SK-N-SH treated with all-trans-retinoic acid at 6 μM for 48 hours (cell line): ENCODE measurements around the gene MRTFA.

Experiments
- ARNTL ChIP-seq: fragments of 450-650 bp; formaldehyde crosslinking; IDR thresholded peaks from 2 replicates; pipeline ENCODE4 v1.5.0; 2020; ENCODE audit warnings: low read depth, mild to moderate bottlenecking, moderate library complexity, borderline replicate concordance
- CREB5 ChIP-seq: fragments of 250-450 bp; sonication (Bioruptor Pico); IDR thresholded peaks from 2 replicates; pipeline ENCODE4 v1.5.1; 2020; ENCODE audit warnings: low read depth, mild to moderate bottlenecking, moderate library complexity
- CSRNP3 ChIP-seq: fragments of 250-450 bp; sonication (Bioruptor Pico); IDR thresholded peaks from 2 replicates; pipeline ENCODE4 v1.5.1; 2021; ENCODE audit warnings: mild to moderate bottlenecking, moderate library complexity
- PATZ1 ChIP-seq: fragments of 250-450 bp; sonication (Bioruptor Pico); IDR thresholded peaks from 2 replicates; pipeline ENCODE4 v1.8.0; 2020; ENCODE audit warnings: mild to moderate bottlenecking, moderate library complexity, borderline replicate concordance
- PPARA ChIP-seq: fragments of 250-450 bp; sonication (Bioruptor Pico); IDR thresholded peaks from 2 replicates; pipeline ENCODE4 v1.5.0; 2020; ENCODE audit warnings: mild to moderate bottlenecking, borderline replicate concordance
- RARB ChIP-seq: fragments of 250-450 bp; sonication (Bioruptor Pico); IDR thresholded peaks from 2 replicates; pipeline ENCODE4 v1.8.0; 2021; ENCODE audit warnings: mild to moderate bottlenecking, moderate library complexity
- ZC3H10 ChIP-seq: fragments of 250-450 bp; sonication (Bioruptor Pico); IDR thresholded peaks from 2 replicates; pipeline ENCODE4 v1.5.1; 2021; ENCODE audit warnings: mild to moderate bottlenecking, moderate library complexity
- ZFP30 ChIP-seq: fragments of 450-650 bp; formaldehyde crosslinking; IDR thresholded peaks from 2 replicates; pipeline ENCODE4 v1.5.0; 2022; ENCODE audit warnings: mild to moderate bottlenecking, moderate library complexity
- ZNF565 ChIP-seq: fragments of 450-650 bp; formaldehyde crosslinking; conservative IDR thresholded peaks from 2 replicates; pipeline ENCODE4 v1.5.0; 2020; ENCODE audit warnings: low read depth, mild to moderate bottlenecking, moderate library complexity
- ZNF70 ChIP-seq: fragments of 450-650 bp; formaldehyde crosslinking; IDR thresholded peaks from 2 replicates; pipeline ENCODE4 v1.5.0; 2020; ENCODE audit warnings: mild to moderate bottlenecking, moderate library complexity

- TF ChIP-seq PATZ1 (CRISPR knock-in tag) (no peak), RARB (CRISPR knock-in tag) (no peak), CREB5 (CRISPR knock-in tag) (no peak), PPARA (no peak), ARNTL (no peak), ZNF565 (CRISPR knock-in tag) (no peak), ZC3H10 (CRISPR knock-in tag) (no peak), ZFP30 (CRISPR knock-in tag) (no peak), ZNF70 (CRISPR knock-in tag) (no peak), CSRNP3 (CRISPR knock-in tag) (no peak)
These were observed 4.8 kb upstream of the MRTFA start for GRCh38 chr22:40641269-40641668.
